ENCODE measurements around the gene PPEF1.

GRCh38 chrX:18769812-18770573, 62.5 kb downstream of the PPEF1 start:
- TF ChIP-seq CTCF (IDR thresholded peaks at IDR 0.05) (no peak), POLR2A (IDR thresholded peaks at IDR 0.05) (no peak)

Data from ovary (tissue), 3 donors.